Measurements from ENCODE around the gene CMAS.
"Not testable (repeated sequence)": the region's sequence is repeated elsewhere in the genome, so short reads cannot be mapped to it uniquely, and the experiment has no call there.

CMAS gene

DNA sequence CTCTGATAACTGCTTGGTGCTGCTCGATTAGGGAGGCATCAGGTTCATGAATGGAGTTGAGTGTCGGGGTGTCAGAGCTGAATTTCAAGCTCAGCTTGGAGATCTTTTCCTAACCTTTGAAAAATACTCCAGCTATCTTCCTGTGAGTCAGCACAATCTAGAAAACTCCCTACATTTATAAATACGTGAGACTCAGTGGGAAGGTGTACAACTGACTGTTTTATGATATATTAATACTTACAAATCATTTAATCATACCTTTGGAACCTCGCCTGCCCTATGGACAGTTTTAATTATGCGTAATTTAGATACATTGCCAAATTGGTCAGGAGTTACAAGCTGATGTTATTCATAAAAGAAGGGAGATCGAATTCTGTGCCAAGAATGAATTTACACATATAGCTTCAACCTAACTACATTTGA lies 961 bp downstream of the CMAS start:
- peak overlapping the region; percentile 66 for H3K4me3 ChIP-seq (ENCODE audit: low read depth, low read length)

DNA sequence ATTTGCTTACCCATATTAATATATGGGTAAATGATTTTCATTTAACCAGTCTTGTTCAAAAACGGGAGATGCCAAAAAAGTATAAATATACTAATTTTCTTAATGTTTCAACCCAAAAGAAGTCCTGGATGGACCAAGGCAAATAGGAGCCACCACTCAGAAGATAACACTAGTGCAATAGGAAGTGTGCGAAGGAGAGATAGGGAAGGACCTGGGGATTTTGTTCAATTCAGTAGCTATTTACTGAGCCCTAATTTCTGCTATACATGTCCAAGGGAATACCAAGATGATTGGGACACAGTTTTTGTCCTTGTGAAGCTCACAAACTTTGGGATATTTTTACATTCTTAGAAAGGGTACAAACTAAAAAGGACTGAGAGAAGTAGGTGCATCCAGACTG lies 1.5 kb downstream of the CMAS start:
- H3K4me3 ChIP-seq (ENCODE audit: low read depth, low read length) = peak overlapping the region; percentile 66

DNA sequence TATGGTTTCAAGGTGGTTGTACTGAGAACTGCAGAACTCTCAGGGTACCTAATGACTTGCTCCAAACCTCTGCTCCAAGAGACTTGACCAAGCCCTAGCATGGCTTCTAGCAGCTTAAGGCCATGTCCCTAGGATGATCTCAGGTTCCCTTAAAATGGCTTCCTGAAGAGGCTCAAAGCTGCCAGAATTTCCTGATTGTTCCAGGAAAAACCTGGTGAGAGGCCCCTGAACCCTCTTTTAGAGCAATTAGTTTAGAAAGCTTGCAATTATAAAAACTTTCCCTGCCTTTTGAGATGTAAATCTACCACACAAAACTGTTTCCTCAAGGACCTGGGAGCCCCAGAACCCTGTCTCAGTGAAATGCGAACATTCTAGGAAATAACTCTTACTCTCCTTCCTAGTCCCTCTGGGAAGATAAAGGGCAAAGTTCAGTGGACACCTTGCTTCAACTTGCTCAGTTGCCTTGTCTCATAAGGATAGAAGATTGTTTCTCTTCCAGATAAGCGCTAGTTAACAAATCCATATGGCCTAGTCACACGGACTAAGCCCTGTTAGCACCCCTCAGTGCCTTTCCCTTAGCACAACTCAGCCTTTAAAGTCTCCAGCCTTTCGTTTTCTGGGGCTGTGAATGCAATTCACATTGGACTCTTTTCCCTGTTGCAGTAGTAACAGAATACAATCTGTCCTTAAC lies 2.5 kb downstream of the CMAS start:
- H3K4me3 ChIP-seq (ENCODE audit: low read depth, low read length) = no peak overlapping the region

DNA sequence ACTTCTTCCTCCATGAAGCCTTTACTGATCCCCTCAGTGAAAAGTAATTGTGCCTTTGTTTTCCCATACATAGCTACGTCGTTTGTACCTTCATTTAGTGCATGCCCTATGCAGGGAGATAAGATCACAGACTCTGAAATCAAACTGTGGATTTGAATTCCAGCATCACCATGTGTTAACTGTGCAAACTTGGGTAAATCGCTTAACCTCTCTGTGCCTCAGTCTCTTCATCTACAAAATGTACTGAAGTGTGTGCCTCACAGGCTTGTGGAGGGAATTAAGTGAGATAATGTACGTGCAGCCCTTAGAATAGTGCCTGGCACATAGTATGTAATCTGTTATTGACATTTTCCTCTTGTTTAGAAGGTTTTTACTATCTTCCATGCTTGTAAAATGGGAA lies 4.1 kb downstream of the CMAS start:
- no peak overlapping the region for H3K4me3 ChIP-seq (ENCODE audit: low read depth, low read length)

DNA sequence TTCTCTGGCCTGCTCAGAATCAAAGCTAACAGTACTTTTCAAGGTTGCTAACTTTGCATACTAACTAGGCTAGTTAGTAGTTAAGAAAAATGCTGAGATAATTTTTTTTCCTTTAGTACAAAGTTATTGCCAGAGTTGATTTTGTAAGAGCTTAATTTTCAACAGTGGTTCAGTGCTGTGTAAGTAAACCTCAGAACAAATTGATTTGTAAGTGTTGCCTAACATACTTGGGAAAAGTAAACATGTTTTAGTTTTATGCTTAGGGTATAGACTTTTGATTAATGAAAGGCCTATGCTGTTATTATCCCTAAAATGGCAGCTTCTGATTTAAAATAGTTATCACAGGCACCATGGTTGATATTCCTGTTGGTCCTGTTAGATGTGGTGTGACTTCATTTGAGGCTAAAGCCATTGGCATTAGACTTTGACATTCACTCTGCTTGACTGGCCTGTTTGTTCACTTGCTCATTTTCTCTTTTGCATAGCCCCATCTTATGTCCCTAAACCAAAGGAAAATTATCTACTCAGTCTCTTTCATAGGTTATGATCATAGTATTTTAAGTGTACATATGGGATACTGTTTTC lies 5.2 kb downstream of the CMAS start:
- no peak overlapping the region for H3K4me3 ChIP-seq (ENCODE audit: low read depth, low read length)

DNA sequence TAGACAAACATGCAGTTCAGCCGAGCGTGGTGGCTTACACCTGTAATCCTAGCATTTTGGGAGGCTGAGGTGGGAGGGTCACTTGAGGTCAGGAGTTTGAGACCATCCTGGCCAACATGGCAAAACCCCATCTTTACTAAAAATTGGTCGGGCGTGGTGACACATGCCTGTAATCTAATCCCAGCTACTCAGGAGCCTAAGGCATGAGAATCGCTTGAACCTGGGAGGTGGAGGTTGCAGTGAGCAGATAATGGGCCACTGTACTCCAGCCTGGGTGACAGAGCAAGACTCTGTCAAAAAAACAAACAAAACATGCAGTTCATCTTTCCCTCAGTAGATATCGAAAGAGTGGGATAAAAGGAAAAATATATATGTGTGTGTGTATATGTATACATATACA lies 7.0 kb downstream of the CMAS start:
- H3K4me3 ChIP-seq (ENCODE audit: low read depth, low read length) = not testable (repeated sequence)

DNA sequence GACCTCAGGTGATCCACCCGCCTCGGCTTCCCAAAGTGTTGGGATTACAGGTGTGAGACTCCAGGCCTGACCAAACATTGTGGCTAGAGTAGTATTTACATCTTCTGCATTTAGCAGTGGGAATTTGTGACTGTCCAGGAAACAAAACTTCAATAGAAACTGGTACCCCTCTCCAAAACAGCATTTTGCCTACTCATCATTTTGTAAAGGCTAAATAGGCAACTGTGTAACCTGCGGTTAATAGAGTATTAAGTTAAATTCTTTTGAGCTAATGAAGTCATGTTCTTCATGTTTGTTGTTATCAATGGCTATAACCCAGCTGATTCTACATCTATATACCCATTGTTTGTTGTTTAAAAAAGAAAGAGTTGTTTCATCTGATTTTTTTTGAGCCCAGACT lies 8.1 kb downstream of the CMAS start:
- no peak overlapping the region for H3K4me3 ChIP-seq (ENCODE audit: low read depth, low read length)

DNA sequence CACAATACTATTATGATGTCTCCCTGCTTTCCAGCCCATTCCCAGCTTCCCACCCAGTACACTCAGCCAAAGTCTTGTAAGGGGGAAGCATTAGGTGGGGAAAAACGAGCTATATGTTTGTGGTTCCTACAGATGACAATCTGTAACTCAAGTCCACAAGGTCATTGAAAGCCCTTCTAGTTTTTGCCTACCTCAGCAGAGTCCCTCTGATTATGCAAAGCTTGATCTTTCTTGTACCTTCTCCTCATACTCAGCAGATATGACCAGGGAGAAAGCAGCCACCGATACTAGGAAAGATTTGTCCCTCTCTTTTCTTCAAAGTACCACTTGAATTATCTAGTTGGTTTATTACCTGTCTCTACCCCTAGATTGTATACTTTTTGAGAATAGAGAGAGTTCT lies 10.6 kb downstream of the CMAS start:
- H3K4me3 ChIP-seq (ENCODE audit: low read depth, low read length) = no peak overlapping the region

DNA sequence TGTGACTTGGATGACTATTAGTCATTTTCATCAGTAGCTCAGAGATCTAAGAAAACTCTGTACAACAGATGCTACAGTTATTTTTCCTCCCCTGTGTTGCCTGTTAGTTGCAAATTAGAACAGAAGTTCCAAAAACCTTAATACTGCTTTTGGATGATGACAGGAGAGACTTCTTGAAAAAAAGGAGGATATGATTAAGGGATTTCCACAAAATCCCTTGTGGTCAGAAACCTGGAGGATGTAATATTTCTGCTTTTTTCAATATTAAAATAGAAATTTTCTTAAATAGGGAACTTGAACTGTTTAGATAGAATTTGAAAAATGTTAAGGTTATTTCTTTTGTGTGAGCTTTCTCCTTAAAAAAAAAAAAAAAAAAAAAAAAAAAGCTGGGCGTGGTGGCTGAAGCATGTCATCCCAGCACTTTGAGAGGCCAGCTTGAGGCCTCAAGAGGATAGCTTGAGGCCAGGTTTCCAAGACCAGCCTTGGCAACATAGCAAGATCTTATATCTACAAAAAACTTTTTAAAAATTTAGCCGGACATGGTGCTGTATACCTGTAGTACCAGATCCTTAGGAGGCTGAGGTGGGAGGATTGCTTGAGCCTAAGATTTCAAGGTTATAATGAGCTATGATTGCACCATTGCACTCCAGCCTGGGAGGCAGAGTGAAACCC lies 14.1 kb downstream of the CMAS start:
- no peak overlapping the region for H3K4me3 ChIP-seq (ENCODE audit: low read depth, low read length)

DNA sequence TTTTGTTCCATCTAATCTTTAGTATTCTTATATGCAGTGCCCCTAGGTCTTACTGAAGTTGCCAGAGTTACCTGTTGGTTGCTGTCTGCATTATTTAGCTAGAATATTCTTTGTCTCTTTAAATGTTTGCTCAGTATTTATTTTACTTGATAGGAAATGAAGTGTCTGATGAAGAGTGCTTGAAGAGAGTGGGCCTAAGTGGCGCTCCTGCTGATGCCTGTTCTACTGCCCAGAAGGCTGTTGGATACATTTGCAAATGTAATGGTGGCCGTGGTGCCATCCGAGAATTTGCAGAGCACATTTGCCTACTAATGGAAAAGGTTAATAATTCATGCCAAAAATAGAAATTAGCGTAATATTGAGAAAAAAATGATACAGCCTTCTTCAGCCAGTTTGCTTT lies 18.9 kb downstream of the CMAS start:
- no peak overlapping the region for H3K4me3 ChIP-seq (ENCODE audit: low read depth, low read length)

DNA sequence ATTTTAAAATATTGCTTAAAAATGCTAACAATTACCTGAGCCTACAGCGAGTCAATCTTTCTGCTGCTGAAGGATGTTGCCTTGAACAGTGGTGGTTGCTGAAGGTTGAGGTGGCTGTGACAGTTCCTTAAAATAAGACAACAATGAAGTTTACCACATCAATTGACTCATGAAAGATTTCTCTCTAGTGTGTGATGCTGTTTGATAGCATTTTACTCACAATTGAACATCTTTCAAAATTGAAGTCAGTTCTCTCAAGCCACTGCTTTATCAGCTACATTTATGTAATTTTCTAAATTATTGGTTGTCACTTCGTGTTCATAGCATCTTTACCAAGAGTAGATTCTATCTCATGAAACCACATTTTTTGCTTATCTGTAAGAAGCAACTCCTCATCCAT lies 20.3 kb downstream of the CMAS start:
- H3K4me3 ChIP-seq (ENCODE audit: low read depth, low read length) = no peak overlapping the region

DNA sequence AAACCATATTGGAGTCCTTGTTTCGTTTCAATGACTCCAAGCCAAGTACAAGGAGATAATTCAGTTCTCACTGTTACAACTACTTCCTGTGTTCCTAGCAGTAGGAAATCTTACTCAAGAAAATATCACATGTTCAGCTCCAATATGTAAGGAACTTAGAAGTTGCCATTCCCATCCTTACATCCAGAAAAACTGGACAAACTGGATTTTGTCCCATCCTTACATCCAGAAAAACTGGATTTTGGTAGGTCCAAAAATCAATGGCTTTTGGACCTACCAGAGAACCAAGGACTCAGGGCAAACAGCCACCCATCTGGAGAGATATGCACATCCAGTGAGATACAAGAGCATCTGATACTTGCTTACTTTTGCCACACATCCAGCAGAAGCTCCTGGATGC lies 23.8 kb downstream of the CMAS start:
- no peak overlapping the region for H3K4me3 ChIP-seq (ENCODE audit: low read depth, low read length)

DNA sequence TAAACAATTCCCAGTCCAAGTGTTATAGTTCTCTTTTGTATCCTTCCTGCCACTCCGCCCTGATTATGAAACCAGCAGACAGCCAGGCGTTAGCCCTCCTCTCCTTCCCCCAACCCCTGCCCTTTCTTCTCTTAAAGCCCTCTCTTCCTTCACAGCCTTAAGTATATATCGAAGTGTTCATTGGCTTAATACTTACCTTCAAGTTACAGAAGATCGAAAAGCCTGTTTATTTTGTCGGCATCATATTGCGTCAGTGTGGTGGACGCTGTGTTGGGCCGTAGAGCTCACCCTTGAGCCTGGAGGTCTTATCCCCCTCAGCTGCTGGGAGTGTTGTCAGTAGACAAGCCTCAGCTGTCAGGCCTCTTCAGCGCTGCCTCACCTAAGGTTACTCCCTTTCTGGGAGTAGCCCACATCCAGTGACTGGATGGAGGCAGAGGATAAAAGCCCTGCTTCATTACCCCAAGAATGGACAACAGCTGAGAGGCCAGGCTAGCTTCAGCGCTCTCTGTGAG lies 36.2 kb downstream of the CMAS start:
- H3K4me3 ChIP-seq (ENCODE audit: low read depth, low read length) = no peak overlapping the region

DNA sequence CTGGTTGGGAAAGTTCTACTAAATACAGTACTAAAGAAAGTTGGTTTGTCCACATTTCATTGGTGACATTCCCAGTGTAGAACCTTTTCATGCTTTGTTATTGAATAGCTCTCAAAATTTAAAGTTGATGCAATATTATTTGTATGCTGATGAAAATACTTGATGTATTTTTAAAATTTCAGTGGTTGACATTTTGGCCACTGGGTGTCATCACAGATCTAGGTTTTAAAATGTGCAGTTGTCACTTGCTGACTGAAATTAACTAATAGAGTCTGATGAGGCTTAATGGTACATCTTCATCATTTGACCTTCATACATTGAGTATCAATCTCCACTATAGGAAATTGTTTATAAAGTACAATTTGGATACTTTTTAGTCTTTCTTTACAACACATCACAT lies 37.1 kb downstream of the CMAS start:
- no peak overlapping the region for H3K4me3 ChIP-seq (ENCODE audit: low read depth, low read length)

DNA sequence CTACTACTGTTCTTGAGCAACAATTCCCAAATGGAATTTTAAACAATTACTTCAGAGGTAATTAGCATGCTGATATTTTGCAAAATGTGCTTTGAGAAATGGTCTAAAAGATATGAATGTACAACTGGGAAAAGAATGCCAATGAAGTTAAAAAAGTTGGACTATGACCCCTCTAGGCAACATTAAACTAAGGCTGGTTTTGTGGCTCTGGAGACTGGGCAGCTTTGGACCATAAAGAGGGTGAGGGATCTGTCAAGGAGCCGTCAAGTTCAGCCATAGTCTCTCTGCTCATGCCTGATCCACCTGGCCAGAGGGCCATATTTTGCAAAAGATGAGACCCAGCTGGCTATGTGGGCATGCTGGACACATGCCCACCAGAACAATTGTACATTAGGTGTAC lies 38.8 kb downstream of the CMAS start:
- no peak overlapping the region for H3K4me3 ChIP-seq (ENCODE audit: low read depth, low read length)

DNA sequence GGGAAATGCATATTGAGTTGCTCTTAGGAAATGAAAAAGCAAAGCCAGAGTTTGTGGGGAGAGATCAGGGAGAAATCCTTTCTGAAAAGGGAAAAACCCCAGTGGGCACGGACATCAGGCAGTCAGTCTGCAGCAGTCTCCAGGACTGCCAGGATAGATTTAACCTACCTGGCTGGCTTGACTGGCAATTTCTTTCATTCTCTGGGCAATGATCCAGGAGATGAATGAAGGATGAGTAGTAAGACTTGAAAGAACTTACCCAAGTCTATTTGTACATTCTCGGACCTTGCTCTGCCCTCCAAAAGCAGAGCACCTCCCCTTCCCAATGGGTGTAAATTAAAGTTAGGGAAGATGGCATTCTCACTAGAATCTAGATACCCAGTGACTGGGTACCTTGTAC lies 42.9 kb downstream of the CMAS start:
- H3K4me3 ChIP-seq (ENCODE audit: low read depth, low read length) = no peak overlapping the region

DNA sequence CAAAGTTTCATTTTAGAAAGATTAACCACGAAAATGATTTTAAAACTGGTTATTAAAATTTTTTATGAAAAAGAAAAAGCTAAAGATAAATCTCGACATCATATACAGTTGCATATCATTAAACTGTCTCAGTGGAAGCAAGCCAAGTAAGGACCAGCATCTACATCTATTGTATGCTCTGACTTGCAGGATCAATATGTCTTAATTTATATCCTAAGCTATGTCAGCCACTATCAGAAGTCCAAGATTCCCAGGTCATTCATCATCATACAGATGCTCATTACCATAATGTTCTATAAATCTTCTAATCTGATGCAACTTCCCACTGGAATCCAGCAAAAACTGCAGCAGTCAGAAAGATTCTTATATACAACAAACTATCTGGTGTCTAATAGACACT lies 43.5 kb downstream of the CMAS start:
- no peak overlapping the region for H3K4me3 ChIP-seq (ENCODE audit: low read depth, low read length)

DNA sequence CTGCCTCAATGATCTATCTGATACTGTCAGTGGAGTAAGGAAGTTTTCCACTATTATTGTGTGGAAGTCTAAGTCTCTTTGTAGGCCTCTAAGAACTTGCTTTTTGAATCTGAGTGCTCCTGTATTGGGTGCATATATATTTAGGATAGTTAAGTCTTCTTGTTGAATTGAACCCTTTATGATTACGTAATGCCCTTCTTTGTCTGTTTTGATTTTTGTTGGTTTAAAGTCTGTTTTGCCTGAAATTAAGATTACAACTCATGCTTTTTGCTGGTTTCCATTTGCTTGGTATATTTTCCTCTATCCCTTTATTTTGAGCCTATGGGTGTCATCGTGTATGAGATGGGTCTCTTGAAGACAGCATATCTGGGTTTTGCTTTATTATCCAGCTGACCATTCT lies 53.0 kb downstream of the CMAS start:
- H3K4me3 ChIP-seq (ENCODE audit: low read depth, low read length) = not testable (repeated sequence)

DNA sequence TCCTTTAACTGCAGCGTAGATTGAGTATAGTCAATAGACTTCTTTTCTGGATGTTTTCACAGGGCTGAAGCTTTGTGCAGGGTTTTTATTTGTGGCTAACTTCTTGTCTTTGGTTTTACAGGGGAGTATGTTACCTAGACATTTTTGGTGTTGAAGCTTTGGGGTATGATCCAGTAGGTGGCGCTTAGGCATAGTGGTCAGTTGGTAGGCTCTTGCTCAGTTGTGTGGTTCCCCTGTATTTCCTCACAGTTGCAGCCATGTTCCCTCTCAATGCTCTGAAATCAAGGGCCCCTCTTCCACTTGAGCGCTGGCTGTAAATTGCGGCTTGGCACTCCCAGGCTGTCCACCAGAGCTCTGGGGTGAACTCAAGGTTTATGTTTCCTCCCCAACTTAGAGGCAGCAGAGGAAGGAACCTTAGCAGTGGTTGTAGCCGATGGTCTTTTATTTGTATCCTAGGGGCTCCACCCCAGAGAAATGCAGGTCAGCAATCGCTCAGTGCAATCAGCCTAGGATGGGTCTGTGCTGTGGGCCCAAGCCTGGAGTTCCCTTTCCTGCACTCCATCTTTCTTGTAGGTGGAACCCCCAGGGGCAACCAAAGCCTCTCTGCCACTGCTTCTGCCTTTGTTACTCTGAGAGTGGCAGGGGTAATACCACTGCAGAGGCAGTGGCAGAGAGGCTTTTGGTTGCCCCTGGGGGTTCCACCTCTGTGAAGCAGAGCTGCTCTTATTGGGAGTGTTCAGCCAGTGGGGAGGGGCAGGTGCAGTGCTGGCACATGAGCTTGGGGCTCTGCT lies 55.1 kb downstream of the CMAS start:
- no peak overlapping the region for H3K4me3 ChIP-seq (ENCODE audit: low read depth, low read length)

DNA sequence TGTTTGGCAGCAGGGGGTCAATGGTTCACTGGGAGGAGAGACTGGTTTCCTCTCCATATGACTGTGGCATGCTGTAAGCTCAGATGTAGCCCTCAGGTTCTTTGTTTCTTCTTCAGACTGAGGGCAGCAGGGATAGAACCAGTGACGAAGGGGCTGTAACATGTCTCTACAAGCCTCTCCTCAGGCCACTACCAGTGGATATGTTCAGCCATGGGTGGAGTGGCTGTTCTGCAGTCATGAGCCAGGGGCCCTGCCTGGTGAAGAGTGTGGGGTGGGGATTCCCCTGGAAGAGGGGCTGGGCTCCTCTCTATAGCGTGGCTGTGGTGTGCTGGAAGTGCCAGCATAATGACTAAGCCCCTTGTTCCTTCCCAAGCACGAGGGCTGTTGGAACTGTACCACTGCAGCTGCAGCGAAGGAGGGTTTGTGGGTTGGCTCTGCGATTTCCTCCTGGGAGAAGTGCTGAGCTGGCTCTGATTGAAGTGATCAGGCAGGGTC lies 55.8 kb downstream of the CMAS start:
- no peak overlapping the region for H3K4me3 ChIP-seq (ENCODE audit: low read depth, low read length)

DNA sequence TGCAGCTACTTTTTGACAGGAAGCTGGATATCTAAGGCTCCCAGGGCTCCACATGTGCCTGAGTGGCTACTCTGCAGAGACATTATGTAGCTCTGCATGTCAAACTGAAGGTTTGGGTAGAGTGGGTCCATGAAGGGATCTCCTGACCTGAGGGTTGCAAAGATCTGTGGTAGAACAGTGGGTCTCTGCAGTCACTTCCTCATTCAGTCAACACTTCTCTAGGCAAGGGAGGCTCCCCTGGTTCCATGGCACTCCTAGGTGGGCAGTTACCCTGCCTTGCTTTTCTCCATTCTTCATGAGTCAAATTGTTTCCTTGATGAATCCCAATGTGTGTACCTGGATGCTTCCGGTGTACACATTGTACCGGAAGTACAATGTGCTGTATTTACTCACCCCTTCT lies 57.4 kb downstream of the CMAS start:
- no peak overlapping the region for H3K4me3 ChIP-seq (ENCODE audit: low read depth, low read length)

Data from iPS-11a (cell line).